Muscle layer of colon (tissue), 2 donors: ENCODE results near the gene AGPAT4.

ENCODE experiments used
- H3K27ac ChIP-seq: one replicate; pipeline ENCODE4 v1.7.0; 2013; ENCODE audit warnings: low read depth, mild to moderate bottlenecking, low read length, moderate library complexity
- H3K27me3 ChIP-seq, 2 donors: one replicate each; pipeline ENCODE4 v1.7.0; 2013; ENCODE audit warnings: low read length in 2 of 2, mild to moderate bottlenecking in 2 of 2; ENCODE audit not compliant: insufficient read depth in 2 of 2, control insufficient read depth in 1 of 2
- H3K36me3 ChIP-seq: one replicate; pipeline ENCODE4 v1.7.0; 2013; ENCODE audit warnings: mild to moderate bottlenecking, low read length; ENCODE audit not compliant: insufficient read depth
- H3K4me1 ChIP-seq: one replicate; pipeline ENCODE4 v1.7.0; 2013; ENCODE audit warnings: mild to moderate bottlenecking, low read length; ENCODE audit not compliant: insufficient read depth
- H3K4me3 ChIP-seq, 2 donors: one replicate each; pipeline ENCODE4 v1.7.0; 2013; ENCODE audit warnings: low read length in 2 of 2, low read depth in 1 of 2, mild to moderate bottlenecking in 1 of 2, moderate library complexity in 1 of 2
- H3K9ac ChIP-seq: one replicate; pipeline ENCODE4 v1.7.0; 2013; ENCODE audit warnings: low read length
- H3K9me3 ChIP-seq: one replicate; pipeline ENCODE4 v1.7.0; 2013; ENCODE audit warnings: mild to moderate bottlenecking, low read length
- donor health status: abdominal sarcoma.
- donor health status: Adenocarcinoma of cecum.

Gene AGPAT4

DNA sequence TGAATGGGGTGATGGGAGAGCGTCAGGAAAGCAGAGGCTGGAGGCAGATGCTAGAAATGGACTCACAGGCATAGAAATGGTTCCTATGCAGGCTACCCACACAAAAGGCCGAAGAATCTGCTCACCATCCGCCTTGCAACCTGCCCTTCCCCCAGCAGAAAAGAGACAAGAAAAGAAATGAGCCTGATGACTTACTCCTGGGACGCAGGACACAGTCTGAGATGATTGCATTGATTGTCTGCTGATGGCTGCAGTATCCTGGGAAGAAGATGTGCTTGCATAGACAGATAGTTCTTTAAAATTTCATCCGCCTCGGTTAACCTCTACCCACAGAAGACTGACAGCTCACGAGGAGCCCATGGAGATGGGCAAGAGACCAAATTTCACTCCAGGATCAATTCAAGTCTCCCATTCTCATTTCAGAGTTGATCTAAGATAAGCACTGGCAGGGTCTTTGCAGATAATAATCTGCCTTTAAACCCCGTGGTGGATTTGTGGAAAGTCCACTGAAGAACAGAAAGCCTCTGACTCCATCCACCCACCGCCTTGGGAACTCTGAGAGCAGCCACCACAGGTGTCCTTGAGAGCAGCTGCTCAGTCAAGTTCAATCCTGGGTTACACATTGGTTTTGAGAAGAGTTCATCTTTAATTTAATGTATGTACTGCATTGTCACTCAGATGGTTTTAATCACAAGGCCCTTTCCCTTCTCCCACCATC lies 7.2 kb downstream of the AGPAT4 start:
- Histone ChIP-seq H3K27me3 (no peaks in the 10 kb centered on the region), H3K9me3 (no peaks in the 10 kb centered on the region), H3K27ac (no peak overlapping the region), H3K9ac (no peak overlapping the region), H3K36me3 (peaks cover 6% of the 10 kb centered on the region), H3K4me3 (no peak overlapping the region), H3K4me1 (peaks cover 9% of the 10 kb centered on the region)

DNA sequence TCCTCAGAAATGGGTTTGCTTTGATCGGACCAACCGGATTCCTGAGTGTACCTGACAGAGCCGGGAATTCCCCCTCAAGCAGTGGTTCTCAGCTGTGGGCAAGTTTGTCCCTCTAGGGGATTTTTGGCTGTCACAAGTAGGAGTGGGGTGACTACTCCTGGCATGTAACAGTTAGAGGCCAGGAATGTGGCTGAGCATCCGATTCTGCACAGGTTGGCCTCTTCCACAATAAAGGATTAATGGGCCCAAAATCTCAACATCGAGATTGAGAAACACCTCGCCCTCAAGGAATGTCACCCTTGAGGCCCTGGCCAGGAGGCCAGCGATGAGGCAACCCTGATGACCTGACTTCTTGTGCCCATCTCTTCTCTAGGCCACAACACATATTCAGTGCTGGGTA lies 7.9 kb downstream of the AGPAT4 start:
- Histone ChIP-seq H3K9ac (no peak overlapping the region), H3K27me3 (no peaks in the 10 kb centered on the region), H3K36me3 (peaks cover 6% of the 10 kb centered on the region), H3K9me3 (no peaks in the 10 kb centered on the region), H3K27ac (no peak overlapping the region), H3K4me1 (peaks cover 3% of the 10 kb centered on the region), H3K4me3 (no peak overlapping the region)

DNA sequence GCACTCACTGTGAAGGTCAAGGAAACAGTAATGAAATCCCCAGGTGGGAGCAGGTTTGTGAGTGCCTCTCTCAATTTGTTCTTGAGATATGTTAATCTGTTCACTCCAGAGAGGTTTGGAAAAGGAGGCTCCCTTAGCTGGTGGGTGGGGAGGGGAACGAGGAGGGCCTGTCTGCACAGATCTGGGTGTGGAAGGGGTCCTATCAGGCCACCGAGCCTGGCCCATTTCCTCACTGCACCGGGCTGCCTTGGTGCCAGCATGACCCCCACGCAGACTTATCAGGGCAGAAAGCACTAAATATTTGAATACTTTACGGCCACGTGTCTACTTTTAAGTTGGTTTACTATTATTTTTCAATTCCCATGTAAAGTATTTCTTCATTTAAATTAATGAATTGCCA lies 8.3 kb downstream of the AGPAT4 start:
- H3K9ac ChIP-seq = no peak overlapping the region
- no peak overlapping the region for H3K4me3 ChIP-seq
- no peaks in the 10 kb centered on the region for H3K4me1 ChIP-seq
- no peak overlapping the region for H3K27ac ChIP-seq
- no peaks in the 10 kb centered on the region for H3K27me3 ChIP-seq
- H3K36me3 ChIP-seq = peaks cover 6% of the 10 kb centered on the region
- H3K9me3 ChIP-seq = no peaks in the 10 kb centered on the region

DNA sequence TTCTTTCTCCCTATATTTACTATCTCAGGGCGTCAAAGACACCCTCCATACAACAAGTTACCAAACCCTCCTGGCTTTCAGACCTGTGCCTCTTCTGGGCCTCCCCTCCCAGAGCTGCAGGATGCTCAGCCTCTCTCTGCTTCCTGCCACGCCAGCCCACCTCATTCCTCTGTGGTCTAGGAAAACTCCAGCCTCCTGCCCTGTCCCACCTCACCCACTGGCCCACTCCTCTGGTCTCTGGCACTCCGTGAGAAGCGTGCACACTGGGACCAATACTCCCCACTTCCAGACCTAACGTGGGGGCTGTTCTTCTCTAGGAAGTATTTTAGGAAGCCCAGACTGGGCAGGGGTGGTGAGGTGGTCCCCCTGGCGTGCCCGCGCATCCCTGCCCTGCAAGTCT lies 9.7 kb downstream of the AGPAT4 start:
- Histone ChIP-seq H3K27ac (no peak overlapping the region), H3K36me3 (peaks cover 6% of the 10 kb centered on the region), H3K9ac (no peak overlapping the region)

DNA sequence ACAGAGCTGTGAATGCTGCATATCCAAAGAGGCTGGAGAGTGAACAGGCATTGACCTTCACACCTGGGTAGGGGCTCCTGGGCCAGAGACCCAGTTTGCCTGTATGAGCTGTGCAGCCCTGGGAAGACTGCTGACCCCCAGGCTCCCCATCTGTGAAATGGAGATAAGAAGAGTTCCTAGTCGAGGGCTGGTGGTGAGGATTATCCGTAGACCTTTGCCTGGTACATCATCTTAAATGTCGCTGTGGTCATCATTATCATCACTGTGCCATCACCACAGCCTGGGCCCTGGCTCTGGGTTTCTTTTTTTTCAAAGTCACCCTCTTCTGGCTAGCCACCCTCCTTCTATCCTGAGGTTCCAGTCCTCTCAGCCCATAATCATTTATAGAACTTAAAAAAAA lies 12.0 kb downstream of the AGPAT4 start:
- H3K9me3 ChIP-seq = no peaks in the 10 kb centered on the region
- H3K27me3 ChIP-seq = no peaks in the 10 kb centered on the region
- H3K4me1 ChIP-seq = peaks cover 8% of the 10 kb centered on the region
- no peak overlapping the region for H3K4me3 ChIP-seq
- H3K36me3 ChIP-seq = peaks cover 6% of the 10 kb centered on the region
- H3K9ac ChIP-seq = no peak overlapping the region
- H3K27ac ChIP-seq = no peak overlapping the region

More for the DNA sequence above, 9.7 kb downstream of the AGPAT4 start:
- no peak overlapping the region for H3K4me3 ChIP-seq
- H3K9me3 ChIP-seq = no peaks in the 10 kb centered on the region
- no peaks in the 10 kb centered on the region for H3K4me1 ChIP-seq
- H3K27me3 ChIP-seq = no peaks in the 10 kb centered on the region

GRCh38 chr6:161261325-161261724 lies 12.5 kb downstream of the AGPAT4 start:
- H3K27me3 ChIP-seq = no peaks in the 10 kb centered on the region
- peaks cover 6% of the 10 kb centered on the region for H3K36me3 ChIP-seq
- H3K9ac ChIP-seq = no peak overlapping the region
- H3K9me3 ChIP-seq = no peaks in the 10 kb centered on the region
- H3K4me3 ChIP-seq = no peak overlapping the region
- no peak overlapping the region for H3K27ac ChIP-seq
- peaks cover 8% of the 10 kb centered on the region for H3K4me1 ChIP-seq

- Histone ChIP-seq H3K4me1 (peaks cover 20% of the 10 kb centered on the region), H3K27me3 (no peaks in the 10 kb centered on the region), H3K27ac (no peak overlapping the region), H3K9me3 (no peaks in the 10 kb centered on the region), H3K4me3 (no peak overlapping the region), H3K36me3 (peaks cover 1% of the 10 kb centered on the region), H3K9ac (no peak overlapping the region)
These were observed 14.6 kb downstream of the AGPAT4 start for GRCh38 chr6:161259302-161259701.

DNA sequence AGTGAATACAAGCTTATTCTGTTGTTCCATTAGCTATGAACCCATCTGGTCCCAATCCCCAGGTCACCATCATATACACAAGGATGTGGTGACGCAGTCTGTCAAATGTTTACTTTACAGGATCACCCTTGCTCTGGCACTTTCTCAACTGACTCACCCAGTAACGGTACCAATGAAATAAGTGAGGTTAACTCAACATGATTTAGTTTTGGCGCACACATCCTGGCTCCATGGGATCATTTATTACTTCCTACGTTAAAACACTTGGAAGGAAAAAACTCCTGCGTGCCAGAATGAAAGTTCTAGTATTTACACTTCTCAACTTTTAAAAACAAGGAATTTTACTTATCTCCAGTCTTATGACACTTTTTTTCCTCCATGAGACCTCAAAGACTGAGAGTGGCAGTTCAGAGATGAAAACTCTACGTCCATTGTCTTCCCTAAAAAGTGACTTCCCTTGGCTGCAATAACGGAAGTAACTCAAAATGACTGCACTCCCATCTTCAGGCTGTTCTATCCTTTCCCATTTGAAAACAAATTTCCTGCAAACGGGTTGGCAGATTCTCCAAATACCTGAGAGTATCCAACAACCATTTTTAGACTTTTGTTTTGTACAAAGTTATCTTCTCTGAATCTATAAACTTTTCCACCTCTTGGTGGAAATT lies 15.9 kb downstream of the AGPAT4 start:
- no peaks in the 10 kb centered on the region for H3K9me3 ChIP-seq
- H3K4me3 ChIP-seq = no peak overlapping the region
- no peaks in the 10 kb centered on the region for H3K27me3 ChIP-seq
- H3K27ac ChIP-seq = no peak overlapping the region
- H3K9ac ChIP-seq = no peak overlapping the region
- no peaks in the 10 kb centered on the region for H3K36me3 ChIP-seq
- H3K4me1 ChIP-seq = peaks cover 23% of the 10 kb centered on the region

DNA sequence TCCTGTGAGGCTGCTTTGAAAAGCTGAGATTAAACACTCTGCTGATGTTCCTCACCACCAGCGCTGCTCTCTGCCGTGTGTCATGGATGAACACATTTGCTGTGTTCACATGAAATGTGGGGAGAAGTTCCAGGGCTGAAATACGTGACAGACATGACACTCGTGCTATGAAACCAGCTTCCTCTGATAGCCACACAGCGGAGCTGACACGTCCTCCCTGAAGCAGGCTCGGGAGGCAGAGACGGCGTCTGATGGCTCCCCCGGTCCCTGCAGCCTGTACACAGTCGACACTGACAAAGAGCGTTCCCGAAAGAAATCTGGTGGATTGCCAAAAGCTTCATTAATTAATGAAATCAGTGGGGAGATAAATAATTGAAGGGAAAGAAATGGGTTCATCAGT lies 17.5 kb downstream of the AGPAT4 start:
- H3K36me3 ChIP-seq = no peaks in the 10 kb centered on the region
- no peaks in the 10 kb centered on the region for H3K9me3 ChIP-seq
- H3K4me3 ChIP-seq = no peak overlapping the region
- H3K9ac ChIP-seq = no peak overlapping the region
- no peak overlapping the region for H3K27ac ChIP-seq
- no peaks in the 10 kb centered on the region for H3K27me3 ChIP-seq
- peaks cover 23% of the 10 kb centered on the region for H3K4me1 ChIP-seq

- H3K27ac ChIP-seq = no peak overlapping the region
- no peaks in the 10 kb centered on the region for H3K36me3 ChIP-seq
- no peak overlapping the region for H3K4me3 ChIP-seq
- no peak overlapping the region for H3K9ac ChIP-seq
- H3K9me3 ChIP-seq = no peaks in the 10 kb centered on the region
- peaks cover 23% of the 10 kb centered on the region for H3K4me1 ChIP-seq
- no peaks in the 10 kb centered on the region for H3K27me3 ChIP-seq
These were observed 18.3 kb downstream of the AGPAT4 start for GRCh38 chr6:161255518-161255917.

GRCh38 chr6:161254464-161255253 lies 19.2 kb downstream of the AGPAT4 start:
- no peak overlapping the region for H3K27ac ChIP-seq
- H3K27me3 ChIP-seq = no peaks in the 10 kb centered on the region
- no peak overlapping the region for H3K9ac ChIP-seq

More at GRCh38 chr6:161254464-161255253, 19.2 kb downstream of the AGPAT4 start:
- peaks cover 23% of the 10 kb centered on the region for H3K4me1 ChIP-seq
- H3K36me3 ChIP-seq = no peaks in the 10 kb centered on the region
- H3K9me3 ChIP-seq = no peaks in the 10 kb centered on the region
- H3K4me3 ChIP-seq = peak overlapping the region in 1 of 2 donors; percentile 6
